ENCODE measurements around the gene DOCK3.

GRCh38 chr3:51382076-51382745 is 707.5 kb downstream of the DOCK3 start:
- TF ChIP-seq POLR2A (IDR thresholded peaks at IDR 0.05; ENCODE audit: low read depth, low read length) (no peak), CTCF (conservative IDR thresholded peaks at IDR 0.05; ENCODE audit: low read depth, low read length) (no peak), MXI1 (IDR thresholded peaks at IDR 0.05; ENCODE audit: borderline replicate concordance, low read depth, low read length) (no peak), MAZ (IDR thresholded peaks at IDR 0.05; ENCODE audit: borderline replicate concordance, low read depth, low read length) (no peak), CEBPB (IDR thresholded peaks at IDR 0.05; ENCODE audit: low read depth, low read length) (no peak), RCOR1 (IDR thresholded peaks at IDR 0.05; ENCODE audit: insufficient replicate concordance, low read length) (no peak), RFX5 (IDR thresholded peaks at IDR 0.05; ENCODE audit: low read depth, low read length) (no peak), MAFK (IDR thresholded peaks at IDR 0.05; ENCODE audit: low read depth, low read length) (no peak), SMC3 (IDR thresholded peaks at IDR 0.05; ENCODE audit: low read depth, low read length) (no peak), BHLHE40 (IDR thresholded peaks at IDR 0.05; ENCODE audit: low read depth, low read length) (no peak), ELK1 (IDR thresholded peaks at IDR 0.05; ENCODE audit: borderline replicate concordance, low read depth, low read length) (no peak)

Data from IMR-90 (cell line).